ENCODE results near the gene DENND5A.

GRCh38 chr11:9118277-9118676 lies 146.9 kb downstream of the DENND5A start:
- TF ChIP-seq NFRKB (IDR thresholded peaks at IDR 0.05) (no peak), TARDBP (IDR thresholded peaks at IDR 0.05) (no peak), HDGF (IDR thresholded peaks at IDR 0.05; ENCODE audit: borderline replicate concordance) (no peak), SP1 (IDR thresholded peaks at IDR 0.05) (no peak), FOXA1 (IDR thresholded peaks at IDR 0.05) (no peak), FOXM1 (IDR thresholded peaks at IDR 0.05; ENCODE audit: borderline replicate concordance) (no peak), ZNF384 (IDR thresholded peaks at IDR 0.05) (no peak), L3MBTL2 (conservative IDR thresholded peaks at IDR 0.05) (no peak), ARNT (IDR thresholded peaks at IDR 0.05) (no peak)

Data from HEK293T (cell line).